Activated CD8-positive, alpha-beta memory T cell treated with anti-CD3 and anti-CD28 coated beads, Interleukin-2, amount 50 U/mL, for 24 hours (primary cell): ENCODE measurements around the gene ARSA.
"Not testable (repeated sequence)": the region's sequence is repeated elsewhere in the genome, so short reads cannot be mapped to it uniquely, and the experiment has no call there.

Experiments
- DNase-seq: peaks from one replicate; pipeline ENCODE4 v3.0.0-alpha.2; 2020; ENCODE audit errors: extremely low read depth

The ARSA gene

GRCh38 chr22:50621948-50622722 is 5.8 kb downstream of the ARSA start:
- no peak for DNase-seq

GRCh38 chr22:50621356-50621880 is 6.5 kb downstream of the ARSA start:
- no peak for DNase-seq

DNA sequence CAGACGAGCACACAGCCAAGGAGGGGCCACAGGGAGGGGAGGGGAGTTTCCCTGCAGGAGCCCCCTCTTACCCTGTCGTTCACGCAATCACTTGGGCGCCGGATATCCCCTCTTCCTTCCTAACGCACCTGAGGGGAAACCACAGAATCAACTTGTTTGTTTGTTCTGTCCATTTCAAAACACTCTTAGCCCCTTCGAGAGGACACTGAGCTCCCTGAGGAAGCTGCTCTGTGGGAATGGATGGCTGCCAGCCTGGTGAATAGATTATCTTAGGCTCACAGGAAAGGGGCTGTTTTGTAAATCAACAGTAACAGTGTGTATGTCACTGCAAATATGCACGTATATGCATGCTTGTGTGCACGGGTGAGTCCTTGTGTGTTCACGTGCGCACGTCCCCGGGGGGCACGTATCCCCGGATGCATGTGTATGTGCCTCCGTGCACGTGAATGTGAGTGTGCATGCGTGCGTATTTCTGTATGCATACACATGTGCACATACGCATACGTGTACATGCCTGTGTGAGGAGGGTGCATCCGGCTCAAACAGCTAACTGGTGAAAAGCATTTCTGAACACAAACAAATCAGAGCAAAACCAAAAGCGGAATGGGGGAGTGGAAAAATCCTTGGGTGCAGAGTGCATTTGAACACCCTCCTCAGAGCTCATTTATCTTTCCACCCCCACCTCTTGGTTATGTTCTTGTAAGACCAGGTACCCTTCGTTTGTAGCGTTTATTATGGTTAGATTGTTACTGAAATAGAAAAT is 7.2 kb downstream of the ARSA start:
- peak; percentile 70 for DNase-seq

GRCh38 chr22:50614296-50614695 is 13.7 kb downstream of the ARSA start:
- DNase-seq: not testable (repeated sequence)

GRCh38 chr22:50613291-50613981 is 14.5 kb downstream of the ARSA start:
- DNase-seq: no peak

- no peak for DNase-seq
These were observed 15.3 kb downstream of the ARSA start for GRCh38 chr22:50612528-50613221.

- DNase-seq: no peak
These were observed 15.8 kb downstream of the ARSA start for GRCh38 chr22:50612168-50612527.

GRCh38 chr22:50611341-50612060 is 16.5 kb downstream of the ARSA start:
- no peak for DNase-seq

DNA sequence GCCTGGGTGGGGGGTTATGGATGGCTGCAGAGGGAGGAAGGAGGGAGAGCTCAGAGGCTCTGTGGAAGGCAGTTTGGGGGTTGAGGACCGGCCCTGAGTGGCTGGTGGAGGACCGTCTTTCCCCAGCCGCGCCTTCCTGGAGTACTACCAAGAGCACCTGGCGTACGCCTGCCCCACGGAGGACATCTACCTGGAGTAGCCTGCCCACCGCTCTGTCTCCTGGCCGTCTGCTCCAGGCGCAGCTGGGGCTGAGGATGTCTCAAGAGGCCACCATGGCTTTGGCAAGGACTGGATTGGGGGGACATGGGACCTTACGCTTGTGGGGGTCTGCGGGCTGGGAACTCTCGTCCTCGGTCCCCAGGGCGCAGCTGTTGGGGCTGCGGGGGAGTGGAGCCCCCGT is 17.4 kb downstream of the ARSA start:
- no peak for DNase-seq

DNA sequence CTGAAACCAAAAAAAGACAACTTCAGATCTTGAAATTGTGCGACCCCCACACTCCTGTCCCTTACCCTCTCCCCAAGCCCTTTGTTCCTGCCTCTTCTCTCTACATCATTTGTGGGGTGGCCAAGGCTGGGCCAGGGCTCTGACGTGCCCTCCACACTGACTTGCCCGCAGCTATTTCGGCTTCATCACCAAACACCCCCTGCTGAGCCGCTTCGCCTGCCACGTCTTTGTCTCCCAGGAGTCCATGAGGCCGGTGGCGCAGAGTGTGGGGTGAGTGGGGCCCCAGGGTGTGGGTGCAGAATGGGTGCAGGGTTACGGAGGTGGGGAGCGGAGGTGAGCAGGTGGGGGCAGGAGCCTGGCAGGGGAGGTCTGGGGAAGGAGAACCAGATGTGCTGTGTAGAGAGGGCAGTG is 17.9 kb downstream of the ARSA start:
- no peak for DNase-seq

DNA sequence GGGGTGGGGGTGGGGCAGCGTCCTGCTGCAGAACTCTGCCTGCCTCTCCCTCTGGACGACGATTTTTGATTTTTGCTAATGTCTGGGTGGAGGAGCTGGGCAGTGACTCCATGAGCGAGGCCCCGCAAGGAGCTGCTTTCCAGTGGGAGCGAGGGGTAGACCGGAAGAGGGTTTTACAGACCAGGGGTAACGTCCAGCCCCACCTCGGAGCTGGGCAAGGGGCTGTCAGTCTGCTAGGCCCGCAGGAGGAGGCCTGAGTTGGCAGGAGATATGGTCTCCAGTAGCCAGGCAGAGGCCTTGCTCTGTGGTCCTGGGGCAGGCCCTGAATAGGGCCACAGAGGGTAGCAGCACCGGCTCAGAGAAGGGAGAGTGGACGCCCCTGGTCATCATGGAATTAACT is 18.4 kb downstream of the ARSA start:
- no peak for DNase-seq

DNA sequence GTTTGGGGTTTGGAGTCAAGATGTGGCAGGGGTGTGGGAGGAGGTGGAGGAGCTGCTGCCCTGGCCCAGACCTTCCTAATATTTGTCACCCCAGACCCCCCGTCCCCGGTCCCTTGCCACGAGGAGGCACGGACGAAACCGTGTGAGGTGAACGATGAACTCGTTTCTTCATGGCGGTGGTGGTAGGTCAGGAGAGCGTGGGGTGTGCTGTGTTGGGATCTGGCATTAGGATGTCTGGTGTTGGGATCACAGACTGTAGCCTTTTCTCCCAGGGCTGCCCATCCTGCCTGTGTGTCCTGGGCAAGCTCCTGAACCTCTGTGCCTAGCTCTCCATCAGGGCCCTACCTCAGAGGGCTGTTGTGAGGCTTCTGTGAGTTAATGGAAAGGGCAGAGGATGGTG is 19.0 kb downstream of the ARSA start:
- no peak for DNase-seq

- DNase-seq: not testable (repeated sequence)
These were observed 19.7 kb downstream of the ARSA start for GRCh38 chr22:50608058-50608840.

DNA sequence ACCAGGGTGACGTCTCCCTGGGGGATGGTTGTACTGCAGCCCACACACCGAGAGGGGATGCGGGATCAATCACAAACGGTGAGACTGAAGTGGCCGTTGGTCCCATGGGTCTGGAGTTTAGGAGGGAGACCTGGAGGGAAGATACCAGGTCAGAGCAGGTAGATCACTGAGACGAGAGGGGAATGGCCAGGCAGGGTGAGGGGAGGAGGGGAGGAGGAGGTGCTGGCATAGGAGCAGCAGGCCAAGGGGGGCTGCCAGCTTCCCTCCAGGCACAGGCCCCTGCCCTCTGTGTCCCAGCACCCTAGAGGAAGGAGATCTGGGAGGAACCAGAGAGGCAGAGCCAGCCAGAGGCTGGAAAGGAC is 20.3 kb downstream of the ARSA start:
- no peak for DNase-seq

- DNase-seq: no peak
These were observed 20.9 kb downstream of the ARSA start for GRCh38 chr22:50606946-50607658.

DNA sequence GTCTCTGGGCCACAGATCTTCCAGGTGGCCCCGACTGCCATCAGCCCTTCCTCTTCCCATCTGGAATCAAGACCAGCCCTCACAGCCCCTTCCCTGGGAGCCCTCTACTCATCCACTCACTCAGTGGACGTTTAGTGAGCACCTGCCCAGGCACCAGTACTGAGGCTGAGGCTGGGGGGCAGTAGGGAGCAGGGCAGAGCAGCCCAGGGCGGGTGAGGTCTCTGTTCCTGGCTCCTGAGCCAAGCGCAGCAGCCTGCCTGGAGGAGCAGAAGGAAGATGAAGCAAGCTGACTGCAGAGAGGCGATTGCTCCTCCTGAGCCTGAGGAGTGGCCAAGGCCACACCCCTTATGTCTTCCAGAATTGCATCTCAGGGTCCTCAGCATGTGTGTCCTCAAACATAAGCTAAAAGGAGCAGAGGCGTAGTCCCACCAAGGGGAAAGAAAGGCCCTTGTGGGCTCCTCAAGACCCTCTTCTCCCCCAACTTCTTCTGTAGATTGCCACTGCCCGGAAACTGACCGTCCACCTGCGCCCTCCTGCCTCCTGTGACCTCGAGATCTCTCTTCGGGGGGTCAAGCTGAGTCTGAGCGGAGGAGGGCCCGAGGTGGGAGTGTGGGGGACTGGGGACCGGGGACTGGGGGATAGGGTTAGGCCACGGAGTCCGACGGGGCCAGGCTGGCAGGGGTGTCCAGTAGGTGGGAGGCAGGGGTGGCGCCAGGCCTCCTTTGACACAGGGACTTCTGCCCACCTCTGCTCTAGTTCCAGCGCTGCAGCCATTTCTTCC is 21.6 kb downstream of the ARSA start:
- DNase-seq: no peak

DNA sequence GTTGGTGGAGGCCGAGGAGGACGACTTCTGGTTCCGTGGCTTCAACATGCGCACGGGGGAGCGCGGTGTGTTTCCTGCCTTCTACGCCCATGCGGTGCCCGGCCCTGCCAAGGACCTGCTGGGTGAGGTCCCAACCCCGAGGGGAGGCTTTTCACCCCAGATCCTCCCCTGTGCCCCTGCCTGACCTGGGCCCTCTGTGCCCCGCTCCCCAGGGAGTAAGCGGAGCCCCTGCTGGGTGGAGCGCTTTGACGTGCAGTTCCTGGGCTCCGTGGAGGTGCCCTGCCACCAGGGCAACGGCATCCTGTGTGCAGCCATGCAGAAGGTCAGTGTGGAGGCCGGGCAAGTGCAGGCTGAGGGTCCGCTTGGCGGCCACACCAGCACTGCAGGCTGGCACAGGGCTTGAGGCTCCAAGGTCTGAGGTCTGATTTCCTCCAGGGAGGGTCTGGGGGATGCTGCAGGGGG is 22.3 kb downstream of the ARSA start:
- no peak for DNase-seq

- DNase-seq: no peak
These were observed 22.8 kb downstream of the ARSA start for GRCh38 chr22:50605002-50605612.
